Hepatocyte (in vitro differentiated cells): ENCODE data around the gene SLC7A8. TPM values are rescaled to one million over a fixed set of nuclear protein-coding genes. Genes with fewer than 3 reads are reported as not detected.

Source experiments
- DNase-seq: peaks from one replicate; pipeline ENCODE4 v3.0.0-alpha.2; 2016; ENCODE audit warnings: low spot score
- H2AFZ ChIP-seq: fragments of 200-600 bp; sonication (generic); 2 replicates; pipeline ENCODE4 v1.6.0; 2016; ENCODE audit warnings: antibody characterized with exemption, mild to moderate bottlenecking
- H3K27ac ChIP-seq: fragments of 200-600 bp; sonication (generic); 2 replicates; pipeline ENCODE4 v1.5.1; 2016; ENCODE audit warnings: mild to moderate bottlenecking
- H3K27me3 ChIP-seq: fragments of 200-600 bp; sonication (generic); 2 replicates; pipeline ENCODE4 v1.6.1; 2016
- H3K36me3 ChIP-seq: fragments of 200-600 bp; sonication (generic); replicated peaks from 2 replicates; pipeline ENCODE4 v1.5.1; 2016; ENCODE audit warnings: low read depth; ENCODE audit not compliant: insufficient read depth
- H3K4me1 ChIP-seq: fragments of 200-600 bp; sonication (generic); 2 replicates; pipeline ENCODE4 v1.5.1; 2016; ENCODE audit warnings: mild to moderate bottlenecking, moderate library complexity; ENCODE audit not compliant: insufficient read depth
- H3K4me2 ChIP-seq: fragments of 200-600 bp; sonication (generic); 2 replicates; pipeline ENCODE4 v1.6.0; 2016
- H3K4me3 ChIP-seq: fragments of 200-600 bp; sonication (generic); 2 replicates; pipeline ENCODE4 v1.5.1; 2016; ENCODE audit warnings: mild to moderate bottlenecking
- H3K79me2 ChIP-seq: fragments of 200-600 bp; sonication (generic); 2 replicates; pipeline ENCODE4 v1.6.0; 2017; ENCODE audit warnings: mild to moderate bottlenecking
- H3K9me2 ChIP-seq: fragments of 200-600 bp; sonication (generic); replicated peaks from 2 replicates; pipeline ENCODE4 v1.6.0; 2017; ENCODE audit warnings: mild to moderate bottlenecking; ENCODE audit not compliant: insufficient read depth
- H3K9me3 ChIP-seq: fragments of 200-600 bp; sonication (generic); 2 replicates; pipeline ENCODE4 v1.5.1; 2016; ENCODE audit warnings: low read depth, mild to moderate bottlenecking
- H4K20me1 ChIP-seq: fragments of 200-600 bp; sonication (generic); 2 replicates; pipeline ENCODE4 v1.6.0; 2016; ENCODE audit warnings: mild to moderate bottlenecking; ENCODE audit not compliant: insufficient read depth, poor library complexity, severe bottlenecking
- CTCF ChIP-seq: fragments of 200-600 bp; sonication (generic); IDR thresholded peaks from 2 replicates; pipeline ENCODE4 v1.5.1; 2016; ENCODE audit warnings: antibody characterized with exemption, mild to moderate bottlenecking; ENCODE audit not compliant: poor library complexity
- EZH2 ChIP-seq: fragments of 200-600 bp; sonication (generic); IDR thresholded peaks from 2 replicates; pipeline ENCODE4 v1.6.1; 2016; ENCODE audit warnings: antibody characterized with exemption, mild to moderate bottlenecking, borderline replicate concordance
- EZH2phosphoT487 ChIP-seq: fragments of 200-600 bp; sonication (generic); IDR thresholded peaks from one replicate; pipeline ENCODE4 v1.6.1; 2018; ENCODE audit warnings: antibody characterized with exemption, mild to moderate bottlenecking, low read depth, moderate library complexity; ENCODE audit not compliant: unreplicated experiment, severe bottlenecking
- WGBS: methylation state at CpG from one replicate; pipeline ENCODE4 v1.1.6; 2016; ENCODE audit warnings: low lambda C conversion rate; ENCODE audit errors: missing lambda C conversion rate; 5-methylcytosine and 5-hydroxymethylcytosine counted together
- polyA plus RNA-seq: library from polyadenylated mRNA; unstranded; fragments of >200 nt; fragmentation: Nextera tagmentation; extraction: Ambion mirVana; gene quantifications from 2 replicates; pipeline ENCODE4 v1.2.1, GENCODE V29; 2016
- total RNA-seq: library from RNA; depleted of rRNA; stranded (reverse); fragments of >200 nt; gene quantifications from 2 replicates; pipeline ENCODE4 v1.2.3, GENCODE V29; 2014

SLC7A8 gene
- total and polyA plus RNA-seq, 2 experiments from 2014 or later, result 54.6 to 123 TPM

- no peak overlapping the region for H2AFZ ChIP-seq
- H3K79me2 ChIP-seq, result no peaks in the 10 kb centered on the region
- TF ChIP-seq CTCF (no peak), EZH2 (no peak), EZH2phosphoT487 (no peak)
- no peaks in the 10 kb centered on the region for H3K9me3 ChIP-seq
- no peaks in the 10 kb centered on the region for H3K4me1 ChIP-seq
- DNase-seq, result no peak
- no peak overlapping the region for H3K4me2 ChIP-seq
- no peaks in the 10 kb centered on the region for H3K36me3 ChIP-seq
- no peaks in the 10 kb centered on the region for H3K9me2 ChIP-seq
- peaks cover 10% of the 10 kb centered on the region for H3K27me3 ChIP-seq
- no peak overlapping the region for H3K27ac ChIP-seq
- H3K4me3 ChIP-seq, result no peak overlapping the region
- H4K20me1 ChIP-seq, result no peaks in the 10 kb centered on the region
Measured at GRCh38 chr14:23106747-23107045, 76.8 kb downstream of the SLC7A8 start.

GRCh38 chr14:23105348-23105824 is 78.1 kb downstream of the SLC7A8 start:
- no peaks in the 10 kb centered on the region for H3K79me2 ChIP-seq
- H3K4me1 ChIP-seq, result no peaks in the 10 kb centered on the region
- no peak overlapping the region for H3K4me2 ChIP-seq
- no peaks in the 10 kb centered on the region for H3K36me3 ChIP-seq
- no peak overlapping the region for H3K4me3 ChIP-seq
- no peak overlapping the region for H2AFZ ChIP-seq
- no peaks in the 10 kb centered on the region for H3K9me3 ChIP-seq
- no peaks in the 10 kb centered on the region for H3K9me2 ChIP-seq
- peaks cover 4% of the 10 kb centered on the region for H3K27me3 ChIP-seq
- no peak for DNase-seq
- H4K20me1 ChIP-seq, result no peaks in the 10 kb centered on the region
- TF ChIP-seq CTCF (no peak), EZH2phosphoT487 (no peak), EZH2 (no peak)
- 84% methylated on average over 4 of the region's 4 CpGs for WGBS
- H3K27ac ChIP-seq, result no peak overlapping the region

- TF ChIP-seq CTCF (no peak), EZH2 (no peak), EZH2phosphoT487 (no peak)
- H3K4me3 ChIP-seq, result no peak within 1 kb of the TSS
- H3K9me2 ChIP-seq, result no peaks in the 10 kb centered on the region
- H3K4me1 ChIP-seq, result no peaks in the 10 kb centered on the region
- WGBS, result 40% methylated on average over 11 of the region's 11 CpGs
- H3K27me3 ChIP-seq, result no peaks in the 10 kb centered on the region
- H3K4me2 ChIP-seq, result no peak within 1 kb of the TSS
- no peak for DNase-seq
- no peak within 1 kb of the TSS for H2AFZ ChIP-seq
- no peaks in the 10 kb centered on the region for H3K9me3 ChIP-seq
- no peak within 1 kb of the TSS for H3K27ac ChIP-seq
- no peaks in the 10 kb centered on the region for H3K79me2 ChIP-seq
- no peaks in the 10 kb centered on the region for H4K20me1 ChIP-seq
- no peaks in the 10 kb centered on the region for H3K36me3 ChIP-seq
Measured at GRCh38 chr14:23104591-23105347, 78.7 kb downstream of the SLC7A8 start, which contains the start of gene CIROP. CIROP (minus strand) TSS chr14:23104989; CDS start chr14:23104920, 69 bp downstream.
